Activated CD4-positive, alpha-beta T cell treated with anti-CD3 and anti-CD28 coated beads, Interleukin-2, amount 50 U/mL, for 24 hours (primary cell): ENCODE data around the gene SBK3.
"Not testable (repeated sequence)": the region's sequence is repeated elsewhere in the genome, so short reads cannot be mapped to it uniquely, and the experiment has no call there.

ENCODE experiments used
- DNase-seq, 2 donors: peaks; one replicate each; pipeline ENCODE4 v3.0.0-alpha.2; 2020; ENCODE audit warnings: low read depth in 1 of 2, low spot score in 1 of 2

The SBK3 gene

GRCh38 chr19:55576746-55577145, 31.4 kb upstream of the SBK3 start:
- no peak for DNase-seq

- not testable (repeated sequence) for DNase-seq
Measured at GRCh38 chr19:55573929-55574328, 28.6 kb upstream of the SBK3 start.

GRCh38 chr19:55569477-55569876, 24.1 kb upstream of the SBK3 start:
- DNase-seq, result not testable (repeated sequence)

GRCh38 chr19:55567708-55568328, 22.5 kb upstream of the SBK3 start:
- no peak for DNase-seq

GRCh38 chr19:55566823-55567222, 21.5 kb upstream of the SBK3 start:
- DNase-seq, result no peak

- DNase-seq, result no peak
Measured at GRCh38 chr19:55563261-55563690, 17.9 kb upstream of the SBK3 start.

GRCh38 chr19:55559684-55560083, 14.3 kb upstream of the SBK3 start:
- no peak for DNase-seq

- DNase-seq, result no peak
Measured at GRCh38 chr19:55554741-55555152, 9.4 kb upstream of the SBK3 start.

GRCh38 chr19:55554302-55554701, 9.0 kb upstream of the SBK3 start:
- no peak for DNase-seq

- no peak for DNase-seq
Measured at GRCh38 chr19:55553217-55554182, 8.2 kb upstream of the SBK3 start.

- no peak for DNase-seq
Measured at GRCh38 chr19:55552620-55553019, 7.3 kb upstream of the SBK3 start.

- no peak for DNase-seq
Measured at GRCh38 chr19:55552206-55552605, 6.9 kb upstream of the SBK3 start.

- no peak for DNase-seq
Measured at GRCh38 chr19:55550321-55550650, 4.9 kb upstream of the SBK3 start.

- DNase-seq, result no peak
Measured at GRCh38 chr19:55549500-55550320, 4.4 kb upstream of the SBK3 start.

GRCh38 chr19:55546822-55547614, 1.7 kb upstream of the SBK3 start:
- DNase-seq, result no peak

GRCh38 chr19:55546011-55546410, 668 bp upstream of the SBK3 start:
- no peak for DNase-seq

GRCh38 chr19:55544776-55545439, 435 bp downstream of the SBK3 start:
- no peak for DNase-seq

GRCh38 chr19:55544014-55544413, 1.3 kb downstream of the SBK3 start:
- DNase-seq, result no peak

- no peak for DNase-seq
Measured at GRCh38 chr19:55543567-55543966, 1.8 kb downstream of the SBK3 start.

GRCh38 chr19:55542292-55542855, 3.0 kb downstream of the SBK3 start:
- no peak for DNase-seq
